Measurements from ENCODE around the gene TTC39C. TPM values are rescaled to one million over a fixed set of nuclear protein-coding genes. Genes with fewer than 3 reads are reported as not detected.
A peak's percentile ranks its signal among the peaks of the same experiment; 100 is the strongest.

Gene TTC39C
- total RNA-seq, 2 experiments from 2014 or later: 82.6 to 91.8 TPM

GRCh38 chr18:24068945-24069693 lies 54.6 kb downstream of the TTC39C start:
- Histone ChIP-seq H3K36me3 (ENCODE audit: insufficient read depth, low read length) (peaks cover 83% of the 10 kb centered on the region), H3K27ac (ENCODE audit: low read depth in 1 of 2, low read length in 2 of 2) (no peak overlapping the region), H3K4me1 (ENCODE audit: insufficient read depth, low read length) (peaks cover 9% of the 10 kb centered on the region), H3K27me3 (ENCODE audit: control insufficient read depth in 1 of 2, insufficient read depth in 2 of 2, low read length in 2 of 2) (no peaks in the 10 kb centered on the region), H3K9me3 (ENCODE audit: control insufficient read depth in 1 of 2, insufficient read depth in 1 of 2, low read length in 2 of 2) (no peaks in the 10 kb centered on the region), H3K4me3 (ENCODE audit: low read length) (no peak overlapping the region)
- Mint-ChIP-seq H3K36me3 (ENCODE audit: low read depth) (peaks cover 95% of the 10 kb centered on the region), H3K27me3 (no peaks in the 10 kb centered on the region), H3K9me3 (no peaks in the 10 kb centered on the region), H3K27ac (peak overlapping the region; percentile 57), H3K4me3 (no peak overlapping the region), H3K4me1 (ENCODE audit: low read depth) (peaks cover 68% of the 10 kb centered on the region)
- intact Hi-C loops (cut with DNase I, micrococcal nuclease): no loop called here
- TF ChIP-seq CTCF (IDR thresholded peaks at IDR 0.05): no peak
- DNase-seq (no peak), ATAC-seq (ENCODE audit: poor library complexity) (no peak)
- CTCF ChIA-PET: no interaction called here
- POLR2A ChIA-PET: interaction anchor here (0.6 to 1.8 kb wide), 2 partner anchors 12 to 74 kb away, joined by 3 to 4 read pairs; no protein-coding TSS in a partner anchor

GRCh38 chr18:24071029-24071428 lies 56.5 kb downstream of the TTC39C start:
- no peaks in the 10 kb centered on the region for H3K9me3 Mint-ChIP-seq
- H3K36me3 Mint-ChIP-seq (ENCODE audit: low read depth): peaks cover 95% of the 10 kb centered on the region
- no peak overlapping the region for H3K27ac ChIP-seq (ENCODE audit: low read depth in 1 of 2, low read length in 2 of 2)
- peaks cover 76% of the 10 kb centered on the region for H3K36me3 ChIP-seq (ENCODE audit: insufficient read depth, low read length)
- no peak overlapping the region for H3K27ac Mint-ChIP-seq
- POLR2A ChIA-PET: interaction anchor here (1.6 kb wide), 1 partner anchor 15 kb away, joined by 3 read pairs; no protein-coding TSS in a partner anchor
- H3K4me1 ChIP-seq (ENCODE audit: insufficient read depth, low read length): peaks cover 11% of the 10 kb centered on the region
- H3K4me3 Mint-ChIP-seq: no peak overlapping the region
- TF ChIP-seq CTCF (IDR thresholded peaks at IDR 0.05): no peak
- no peaks in the 10 kb centered on the region for H3K27me3 ChIP-seq (ENCODE audit: control insufficient read depth in 1 of 2, insufficient read depth in 2 of 2, low read length in 2 of 2)
- H3K4me3 ChIP-seq (ENCODE audit: low read length): no peak overlapping the region
- H3K9me3 ChIP-seq (ENCODE audit: control insufficient read depth in 1 of 2, insufficient read depth in 1 of 2, low read length in 2 of 2): no peaks in the 10 kb centered on the region
- intact Hi-C loops (cut with DNase I, micrococcal nuclease): no loop called here
- H3K27me3 Mint-ChIP-seq: no peaks in the 10 kb centered on the region
- peaks cover 64% of the 10 kb centered on the region for H3K4me1 Mint-ChIP-seq (ENCODE audit: low read depth)
- CTCF ChIA-PET: no interaction called here
- DNase-seq (no peak), ATAC-seq (ENCODE audit: poor library complexity) (no peak)

GRCh38 chr18:24071779-24072178 lies 57.2 kb downstream of the TTC39C start:
- DNase-seq (no peak), ATAC-seq (ENCODE audit: poor library complexity) (no peak)
- no peak overlapping the region for H3K27ac Mint-ChIP-seq
- ChIA-PET CTCF (no interaction called here), POLR2A (interaction anchor here (0.6 to 1.6 kb wide), 4 partner anchors 11 to 440 kb away, joined by 3 to 5 read pairs (median 3); no protein-coding TSS in a partner anchor)
- H3K4me3 Mint-ChIP-seq: no peak overlapping the region
- TF ChIP-seq CTCF (IDR thresholded peaks at IDR 0.05): no peak
- H3K9me3 ChIP-seq (ENCODE audit: control insufficient read depth in 1 of 2, insufficient read depth in 1 of 2, low read length in 2 of 2): no peaks in the 10 kb centered on the region
- H3K27me3 ChIP-seq (ENCODE audit: control insufficient read depth in 1 of 2, insufficient read depth in 2 of 2, low read length in 2 of 2): no peaks in the 10 kb centered on the region
- H3K27ac ChIP-seq (ENCODE audit: low read depth in 1 of 2, low read length in 2 of 2): no peak overlapping the region
- H3K4me1 Mint-ChIP-seq (ENCODE audit: low read depth): peaks cover 66% of the 10 kb centered on the region
- H3K9me3 Mint-ChIP-seq: no peaks in the 10 kb centered on the region
- H3K36me3 ChIP-seq (ENCODE audit: insufficient read depth, low read length): peaks cover 71% of the 10 kb centered on the region
- no peaks in the 10 kb centered on the region for H3K27me3 Mint-ChIP-seq
- peaks cover 16% of the 10 kb centered on the region for H3K4me1 ChIP-seq (ENCODE audit: insufficient read depth, low read length)
- no peak overlapping the region for H3K4me3 ChIP-seq (ENCODE audit: low read length)
- peaks cover 95% of the 10 kb centered on the region for H3K36me3 Mint-ChIP-seq (ENCODE audit: low read depth)
- intact Hi-C loops (cut with DNase I, micrococcal nuclease): no loop called here
